T47D (cell line): ENCODE data around the gene KCNT1.
A peak's percentile ranks its signal among the peaks of the same experiment; 100 is the strongest.
"Not testable (repeated sequence)": the region's sequence is repeated elsewhere in the genome, so short reads cannot be mapped to it uniquely, and the experiment has no call there.

Experiments used
- DNase-seq, 2 experiments: peaks; one replicate each; pipeline versions ENCODE4 v3.0.0 to v3.0.0-alpha.2; 2011 to 2012; ENCODE audit warnings: low read depth in 1 of 2, low spot score in 1 of 2
- JUND ChIP-seq: IDR thresholded peaks from 2 replicates; pipeline ENCODE4 v1.6.1; 2012; ENCODE audit warnings: low read depth
- in situ Hi-C: cut with HindIII; loops from 2 replicates; pipeline ENCODE4 v1.10.0; 2016; ENCODE audit warnings: low sequenced_read_pairs, low pct_unique_long_range_greater_than_20kb

The KCNT1 gene

DNA sequence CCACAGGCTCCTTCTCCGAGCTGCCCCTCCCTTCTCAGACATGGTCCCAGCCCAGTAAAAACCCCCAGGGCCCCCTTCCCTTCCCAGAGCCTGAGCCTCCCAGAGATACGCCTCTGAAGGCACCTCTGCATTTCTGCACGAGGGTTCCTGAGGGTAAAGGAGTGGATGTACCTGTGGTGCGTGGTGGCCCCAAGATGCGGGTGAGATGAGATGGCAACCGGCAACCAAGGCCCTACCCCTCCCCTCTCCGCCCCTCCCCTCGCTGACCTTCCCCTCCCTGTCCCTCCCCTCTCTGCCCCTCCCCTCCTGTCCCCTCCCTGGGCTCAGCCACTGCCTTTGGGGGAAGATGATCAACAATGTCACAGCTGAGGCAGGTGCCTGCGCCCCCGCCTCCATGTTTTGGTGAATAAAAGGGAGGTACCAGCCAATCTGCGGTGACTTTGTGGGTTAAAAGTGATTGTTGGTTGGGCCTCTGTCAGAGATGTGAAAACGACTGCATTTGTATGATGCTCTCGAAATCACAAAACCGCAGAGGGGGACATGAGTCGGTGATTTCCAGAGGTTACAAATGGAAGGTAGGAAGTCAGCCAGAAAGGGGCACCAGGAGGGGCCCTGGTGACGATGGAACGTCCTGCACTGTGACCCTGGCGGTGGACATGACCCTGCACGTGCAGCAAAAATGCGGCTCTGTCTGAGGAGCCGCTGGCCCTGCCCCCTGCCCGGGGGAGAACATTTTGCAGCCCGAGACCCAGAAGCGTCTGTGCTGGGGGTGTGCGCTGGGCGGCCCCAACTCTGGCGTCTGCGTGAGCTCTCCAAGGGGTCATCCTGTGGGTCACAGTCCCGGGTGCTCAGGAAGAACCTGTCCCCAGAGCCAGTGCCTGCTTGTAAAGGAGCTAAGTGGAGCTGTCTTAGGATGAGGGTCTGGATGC is 35.2 kb upstream of the KCNT1 start:
- DNase-seq = no peak
- no peak for TF ChIP-seq JUND
- in situ Hi-C loops = no loop called here

GRCh38 chr9:135667463-135668001 is 34.5 kb upstream of the KCNT1 start:
- in situ Hi-C loops = no loop called here
- DNase-seq = no peak
- no peak for TF ChIP-seq JUND

GRCh38 chr9:135669018-135669417 is 33.0 kb upstream of the KCNT1 start:
- in situ Hi-C loops, DNase-seq: not testable (repeated sequence)

GRCh38 chr9:135669616-135670285 is 32.2 kb upstream of the KCNT1 start:
- no peak for DNase-seq
- in situ Hi-C loops = no loop called here
- no peak for TF ChIP-seq JUND

DNA sequence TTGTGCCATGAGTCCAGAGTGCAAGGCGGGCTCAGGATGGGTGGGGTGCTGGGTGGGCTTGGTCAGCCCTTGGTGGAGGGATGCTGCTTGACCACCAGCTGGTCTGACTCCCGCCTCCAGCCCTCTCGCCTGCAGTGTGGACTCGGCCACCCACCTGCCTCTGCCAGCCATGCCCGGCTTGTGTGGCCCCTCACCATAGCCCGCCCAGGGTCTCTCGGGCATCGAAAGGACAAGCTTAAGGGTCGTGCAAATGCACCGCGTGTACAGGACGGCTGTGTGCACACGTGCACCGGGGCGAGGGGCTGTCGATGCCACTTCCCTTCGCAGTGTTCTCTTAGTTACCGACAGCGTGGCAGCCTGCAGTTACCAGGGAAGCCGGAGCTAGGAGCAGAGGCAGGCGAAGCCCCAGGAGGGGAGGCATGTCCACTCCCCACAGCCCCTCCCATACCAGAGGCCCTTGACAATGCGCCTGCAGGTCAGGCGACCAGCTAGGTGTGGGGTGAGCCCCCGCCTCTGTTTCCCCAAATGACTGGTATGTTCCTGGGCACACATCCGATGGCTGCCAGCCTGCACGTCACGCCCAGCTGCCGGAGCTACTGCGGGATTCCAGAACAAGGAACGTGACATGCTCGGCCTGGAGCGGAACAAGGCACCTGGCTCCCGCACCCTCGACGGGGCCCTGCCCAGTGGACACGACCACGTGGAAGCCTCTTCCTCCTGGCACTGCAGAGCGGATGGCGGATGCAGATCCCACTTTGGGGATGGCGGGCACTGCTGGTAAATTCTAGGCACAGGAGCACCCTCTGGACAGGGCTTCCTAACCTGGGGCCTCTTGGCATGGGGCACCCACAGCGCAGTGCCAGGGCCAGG is 31.0 kb upstream of the KCNT1 start:
- in situ Hi-C loops = no loop called here
- TF ChIP-seq JUND = no peak
- peak in 1 of 2 experiments; percentile 20 for DNase-seq

DNA sequence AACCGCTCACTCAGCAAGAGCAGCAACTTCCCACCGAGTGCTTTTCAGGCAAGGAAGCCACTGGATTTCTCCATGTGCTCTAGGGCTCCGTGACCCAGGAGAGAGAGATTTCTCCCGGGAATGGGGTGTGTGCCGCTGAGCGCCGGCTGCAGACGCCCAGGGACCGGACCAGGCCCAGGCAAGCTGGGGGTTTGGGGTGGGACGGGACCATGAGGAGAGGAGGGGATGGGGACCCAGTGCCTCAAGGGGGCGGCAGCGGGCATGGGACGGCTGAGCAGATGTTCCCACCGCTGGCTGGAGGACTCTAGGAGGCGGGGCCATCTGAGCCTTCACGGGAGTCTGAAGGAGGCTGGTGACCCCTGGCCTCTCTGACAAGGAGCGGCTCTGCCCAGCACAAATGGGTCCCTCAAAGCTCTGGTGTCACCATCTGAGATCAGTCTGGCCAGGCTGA is 30.4 kb upstream of the KCNT1 start:
- in situ Hi-C loops = no loop called here
- no peak for TF ChIP-seq JUND

GRCh38 chr9:135672786-135673185 is 29.2 kb upstream of the KCNT1 start:
- in situ Hi-C loops, DNase-seq: not testable (repeated sequence)

More for the DNA sequence above, 30.4 kb upstream of the KCNT1 start:
- DNase-seq = peak in 1 of 2 experiments; percentile 19

- no peak for TF ChIP-seq JUND
- in situ Hi-C loops = no loop called here
- DNase-seq = no peak
Measured at GRCh38 chr9:135673941-135674340, 28.0 kb upstream of the KCNT1 start.

GRCh38 chr9:135674977-135675376 is 27.0 kb upstream of the KCNT1 start:
- no peak for DNase-seq
- TF ChIP-seq JUND = no peak

GRCh38 chr9:135676891-135677290 is 25.1 kb upstream of the KCNT1 start:
- no peak for TF ChIP-seq JUND
- DNase-seq = no peak
- in situ Hi-C loops = no loop called here

More at GRCh38 chr9:135674977-135675376, 27.0 kb upstream of the KCNT1 start:
- in situ Hi-C loops = no loop called here

DNA sequence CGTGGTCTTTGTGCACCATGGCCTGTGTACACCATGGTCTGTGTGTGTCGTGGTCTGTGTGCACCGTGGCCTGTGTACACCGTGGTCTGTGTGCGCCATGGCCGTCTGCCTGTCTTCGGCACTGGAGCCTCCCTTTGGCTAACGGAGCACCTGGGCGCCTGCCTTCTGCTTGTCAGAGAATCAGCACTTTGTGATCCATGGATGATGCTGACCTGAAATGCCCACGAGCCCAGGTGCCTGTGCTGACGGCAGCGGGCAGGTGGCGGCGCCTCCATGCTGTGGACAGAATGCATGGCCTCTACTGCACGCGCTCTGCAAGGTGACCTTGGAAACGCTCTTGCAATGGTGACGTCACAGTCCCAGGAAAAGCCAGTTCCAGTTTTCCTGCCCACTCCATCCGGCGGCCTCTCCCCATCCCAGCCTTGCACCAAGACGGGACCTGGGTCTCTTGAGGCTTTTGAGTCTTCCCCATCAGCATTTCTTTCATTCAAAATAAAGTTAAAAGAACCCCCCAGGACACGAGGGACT is 24.3 kb upstream of the KCNT1 start:
- TF ChIP-seq JUND = no peak
- no peak for DNase-seq
- in situ Hi-C loops = no loop called here

DNA sequence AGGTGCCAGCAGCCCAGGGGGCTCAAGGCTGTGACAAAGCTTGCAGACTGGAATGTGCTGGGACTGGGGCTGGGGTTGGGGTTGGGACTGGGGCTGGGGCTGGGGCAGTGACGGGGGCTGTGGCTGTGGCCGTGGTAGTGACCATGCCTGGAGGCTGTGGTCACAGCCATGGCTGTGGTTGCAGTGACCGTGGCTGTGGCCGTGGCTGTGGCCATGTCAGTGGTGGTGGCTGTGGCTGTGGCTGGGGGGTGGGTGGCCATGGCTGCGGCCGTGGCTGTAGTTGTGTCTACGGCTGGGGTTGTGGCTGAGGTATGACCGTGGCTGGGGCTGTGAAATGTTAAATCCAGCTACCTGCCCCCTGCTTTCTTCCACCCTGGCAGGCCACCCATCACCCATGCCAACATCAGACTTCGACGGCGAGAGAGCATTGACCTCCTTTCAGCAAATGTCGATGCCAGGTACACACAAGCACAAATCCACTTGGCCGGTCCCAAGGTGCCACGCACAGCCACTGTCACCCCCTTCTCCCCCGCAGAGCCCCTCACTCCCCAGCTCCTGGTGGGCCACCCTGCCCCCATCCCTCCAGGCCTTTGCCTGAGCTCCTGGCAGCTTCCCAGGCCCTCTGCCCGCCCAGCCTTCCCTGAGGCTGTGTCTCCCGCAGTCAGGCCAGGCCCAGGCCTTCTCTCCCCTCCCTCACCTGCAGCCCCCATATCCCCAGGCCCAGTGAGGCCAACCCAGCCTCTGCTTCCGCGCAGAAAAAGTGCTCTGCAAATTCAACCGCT is 23.6 kb upstream of the KCNT1 start:
- no peak for DNase-seq
- in situ Hi-C loops = no loop called here
- no peak for TF ChIP-seq JUND
